GM21786 (cell line): ENCODE measurements around the gene TCF20.

Experiments used
- ATAC-seq: cut with Tn5 transposase; IDR thresholded peaks from one replicate; pipeline ENCODE4 v1.9.1; 2021; ENCODE audit not compliant: unreplicated experiment

TCF20 gene

GRCh38 chr22:42270510-42271190 lies at the start of gene TCF20:
Gene TCF20 (minus strand): TSS chr22:42270653. CDS start chr22:42215305, 55,348 bp downstream.
- peak; percentile 60 for ATAC-seq

GRCh38 chr22:42319386-42319785 lies 48.9 kb upstream of the TCF20 start:
- no peak for ATAC-seq

GRCh38 chr22:42318967-42319366 lies 48.5 kb upstream of the TCF20 start:
- no peak for ATAC-seq

GRCh38 chr22:42317691-42318547 lies 47.5 kb upstream of the TCF20 start:
- ATAC-seq = no peak

- no peak for ATAC-seq
Measured at GRCh38 chr22:42317008-42317407, 46.6 kb upstream of the TCF20 start.

GRCh38 chr22:42315392-42315756 lies 44.9 kb upstream of the TCF20 start:
- no peak for ATAC-seq

- no peak for ATAC-seq
Measured at GRCh38 chr22:42314709-42315391, 44.4 kb upstream of the TCF20 start.

GRCh38 chr22:42313804-42314581 lies 43.5 kb upstream of the TCF20 start:
- ATAC-seq = no peak

GRCh38 chr22:42313204-42313603 lies 42.8 kb upstream of the TCF20 start:
- ATAC-seq = no peak

GRCh38 chr22:42310291-42311015 lies 40.0 kb upstream of the TCF20 start:
- no peak for ATAC-seq

GRCh38 chr22:42309865-42310264 lies 39.4 kb upstream of the TCF20 start:
- ATAC-seq = no peak

- ATAC-seq = no peak
Measured at GRCh38 chr22:42308892-42309468, 38.5 kb upstream of the TCF20 start.

GRCh38 chr22:42307806-42308563 lies 37.5 kb upstream of the TCF20 start:
- no peak for ATAC-seq

- ATAC-seq = no peak
Measured at GRCh38 chr22:42306010-42306409, 35.6 kb upstream of the TCF20 start.

- no peak for ATAC-seq
Measured at GRCh38 chr22:42304324-42304790, 33.9 kb upstream of the TCF20 start.

- no peak for ATAC-seq
Measured at GRCh38 chr22:42303396-42304323, 33.2 kb upstream of the TCF20 start.

- no peak for ATAC-seq
Measured at GRCh38 chr22:42301742-42302102, 31.3 kb upstream of the TCF20 start.

GRCh38 chr22:42301077-42301741 lies 30.8 kb upstream of the TCF20 start:
- no peak for ATAC-seq
